Stimulated activated CD4-positive, alpha-beta T cell treated with anti-CD3 and anti-CD28 coated beads, Interleukin-4, amount 100 ng/mL, for 4 hours (primary cell): ENCODE measurements around the gene HOXA10.

ENCODE experiments used
- DNase-seq, 2 experiments: peaks; one replicate each; pipeline ENCODE4 v3.0.0-alpha.2; 2020

The HOXA10 gene

DNA sequence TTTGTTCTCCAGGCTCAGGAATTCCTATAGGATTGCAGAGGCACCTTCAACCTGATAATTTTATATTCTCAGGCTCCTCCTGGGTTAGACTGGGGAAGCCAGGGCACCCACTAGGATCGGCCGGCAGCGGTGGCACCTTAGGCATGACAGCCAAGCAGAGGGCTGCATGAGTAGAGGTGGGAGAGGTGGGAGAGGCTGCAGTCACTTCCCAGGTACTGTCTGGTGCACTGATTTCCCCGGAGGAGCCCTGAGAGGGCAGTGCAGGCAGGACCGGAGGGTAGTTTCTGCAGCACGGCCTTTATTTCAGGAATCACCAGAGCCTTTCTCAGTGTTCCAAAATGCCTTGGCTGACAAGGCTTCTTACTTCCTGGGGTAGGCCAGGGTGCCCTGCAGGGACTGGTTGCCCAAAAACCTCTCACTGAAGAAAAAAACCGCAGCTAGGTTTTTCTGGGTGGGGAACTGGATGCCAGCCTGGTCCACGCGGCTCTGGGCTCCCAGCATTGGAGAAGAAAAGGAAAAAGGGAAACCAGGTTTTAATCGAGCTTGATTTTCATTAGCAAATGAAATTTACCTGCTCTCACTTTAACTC lies 29.3 kb upstream of the HOXA10 start:
- DNase-seq = no peak

DNA sequence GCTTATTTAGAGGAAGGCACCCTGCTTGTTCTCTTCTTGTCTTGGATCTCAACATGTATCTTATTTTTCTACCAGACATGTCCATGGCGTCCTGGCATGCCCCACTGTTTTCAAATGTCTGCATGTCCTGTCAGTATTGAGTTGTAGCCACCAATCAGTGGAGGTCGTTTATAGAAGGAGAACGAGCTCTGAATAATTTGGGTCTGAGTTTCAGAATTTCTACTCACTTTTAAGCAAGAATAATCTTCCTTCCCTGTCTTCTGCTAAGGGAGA lies 28.7 kb upstream of the HOXA10 start:
- DNase-seq = no peak

DNA sequence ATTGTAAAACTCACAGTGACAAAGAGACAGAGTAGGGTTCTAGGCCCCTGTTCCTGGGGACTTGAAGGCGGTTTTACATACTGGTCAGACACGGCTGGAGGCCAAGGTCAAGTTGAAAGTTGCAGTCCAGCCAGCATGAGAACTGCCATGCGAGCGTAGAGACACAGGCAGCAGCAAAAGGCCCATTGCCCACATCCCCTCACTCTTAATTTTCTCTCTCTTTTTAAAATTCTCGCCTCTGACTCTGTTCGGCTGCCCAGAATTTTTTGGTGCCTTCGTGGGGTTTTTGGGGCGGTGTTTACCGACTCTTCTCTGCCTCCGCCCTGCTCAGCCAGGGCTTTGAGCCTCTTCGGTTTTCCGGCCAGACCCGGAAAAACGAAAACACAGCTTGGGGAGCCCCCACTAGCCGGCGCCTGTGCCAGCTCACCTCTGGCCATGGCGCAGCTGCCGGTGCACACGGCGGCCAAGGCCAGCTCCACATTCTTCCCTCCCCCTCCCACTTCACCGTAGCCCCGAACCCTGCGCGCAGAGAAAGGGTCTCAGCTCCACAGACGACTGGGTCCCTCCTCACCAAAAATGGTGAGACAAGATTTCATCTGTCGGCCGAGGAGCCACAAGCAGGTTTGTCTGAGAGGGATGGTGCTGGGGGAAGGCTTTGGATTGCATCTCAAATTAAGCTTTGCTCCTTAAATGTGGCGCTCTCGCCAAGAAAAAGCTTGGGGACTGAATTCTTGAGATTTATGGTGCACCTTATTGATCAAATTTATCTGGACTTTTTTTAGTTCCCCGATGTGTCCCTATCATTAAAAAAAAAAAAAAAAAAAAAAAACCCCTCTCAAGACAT lies 28.1 kb upstream of the HOXA10 start:
- DNase-seq = no peak

DNA sequence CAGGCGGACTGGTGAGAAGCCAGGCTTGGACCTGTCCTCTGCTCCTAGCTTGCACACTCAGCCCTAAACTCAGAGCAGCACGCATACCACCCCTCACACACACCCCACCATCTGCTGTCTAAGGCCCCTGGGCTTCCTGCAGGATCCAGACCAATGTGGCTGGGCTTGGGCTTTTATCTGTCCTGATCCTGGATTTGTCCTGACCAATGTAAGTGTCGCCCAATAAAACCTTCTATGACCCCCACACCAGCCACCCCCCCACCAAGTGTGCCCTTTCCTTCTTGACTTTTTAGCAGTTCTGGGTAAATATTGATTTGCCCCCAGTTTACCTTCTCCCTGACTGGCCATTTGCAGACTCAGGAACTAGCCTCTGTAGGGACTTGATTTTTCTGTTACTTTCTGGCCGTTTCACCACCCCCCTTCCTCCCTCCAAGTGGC lies 27.5 kb upstream of the HOXA10 start:
- DNase-seq = no peak

DNA sequence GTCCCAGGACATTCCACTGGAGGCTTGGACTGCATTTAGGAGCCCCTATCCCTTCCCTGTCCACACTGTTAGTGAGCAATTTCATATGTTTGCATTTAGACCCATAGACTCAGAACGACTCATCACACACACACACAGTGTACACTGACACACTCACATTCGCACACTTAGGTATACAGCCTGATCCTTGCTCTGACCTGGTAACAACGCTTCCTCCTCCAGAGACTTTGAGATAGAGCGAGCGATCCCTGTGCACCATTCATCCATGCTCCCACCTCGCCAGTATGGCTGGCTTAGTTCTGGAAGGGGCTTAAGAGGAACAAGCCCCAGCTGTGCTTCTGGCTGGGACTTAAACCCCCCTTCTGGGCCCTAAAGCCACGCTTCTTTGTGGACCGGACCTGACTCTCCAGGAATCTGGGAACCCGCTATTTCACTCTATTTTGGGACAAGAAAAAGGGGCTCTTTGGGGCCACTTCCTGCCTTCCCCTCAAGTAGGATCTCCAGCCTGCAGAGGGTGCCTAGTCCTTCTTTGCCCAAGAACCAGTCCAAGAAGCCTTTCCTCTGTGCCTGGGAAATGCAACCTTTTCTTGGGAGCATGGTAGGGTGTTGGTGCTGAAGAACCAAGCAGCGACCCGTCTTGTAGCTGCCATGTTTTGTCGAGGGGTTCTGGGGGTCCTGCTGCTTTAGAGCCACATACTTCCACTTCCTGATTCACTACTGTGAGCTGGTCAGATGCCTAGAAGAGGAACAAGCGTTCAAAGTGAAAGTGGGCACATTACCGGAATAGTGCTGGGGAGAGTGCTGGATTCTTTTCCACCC lies 26.9 kb upstream of the HOXA10 start:
- no peak for DNase-seq

DNA sequence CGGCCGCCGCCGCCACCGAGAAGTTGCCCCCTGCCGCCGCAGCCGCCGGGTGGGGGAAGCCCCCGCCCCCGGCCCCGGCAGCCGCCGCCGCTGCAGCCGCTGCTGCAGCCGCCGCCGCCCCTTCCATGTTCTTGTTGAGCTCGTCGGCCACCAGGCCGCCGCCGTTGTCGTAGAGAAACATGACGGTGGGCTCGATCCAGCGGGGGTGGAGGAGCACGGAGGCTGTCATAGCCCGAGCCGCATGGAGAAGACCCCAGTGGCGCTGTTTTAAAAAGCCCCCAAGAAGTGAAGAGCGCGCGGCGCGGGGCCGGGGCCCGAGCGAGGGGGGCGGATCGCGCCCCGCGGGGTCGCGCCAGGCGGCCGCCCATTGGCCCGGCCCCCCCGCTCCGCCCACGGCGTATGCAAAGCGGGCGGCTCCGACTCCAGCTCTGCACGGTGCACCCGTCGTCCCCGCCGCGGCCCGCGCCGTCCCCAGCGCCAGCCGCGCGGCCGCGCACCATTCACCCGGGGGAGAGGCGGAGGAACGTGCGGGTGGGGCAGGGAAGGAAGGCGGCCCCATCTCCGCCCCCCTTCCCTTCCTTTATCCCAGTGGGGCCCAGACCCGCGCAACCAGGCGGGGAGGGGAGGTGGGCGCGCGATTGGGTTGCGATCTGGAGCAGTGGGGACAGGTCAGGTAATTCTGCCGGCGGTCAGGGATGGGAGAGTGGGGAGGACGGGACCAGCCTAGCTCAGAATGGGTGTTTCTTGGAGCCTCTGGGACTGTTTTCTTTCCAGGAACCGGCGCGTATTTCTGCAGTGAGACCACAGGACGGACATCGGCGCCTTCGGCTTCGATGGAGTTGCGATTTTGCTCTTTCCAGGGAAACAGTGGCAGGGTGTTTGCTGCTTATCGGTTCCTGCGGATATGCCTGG lies 26.0 kb upstream of the HOXA10 start, which contains the start of gene HOXA13:
TSS of gene HOXA13 (minus strand) at position 243 of the 912 bp plus-strand sequence. CDS start at position 229, 14 bp downstream.
- DNase-seq = no peak

DNA sequence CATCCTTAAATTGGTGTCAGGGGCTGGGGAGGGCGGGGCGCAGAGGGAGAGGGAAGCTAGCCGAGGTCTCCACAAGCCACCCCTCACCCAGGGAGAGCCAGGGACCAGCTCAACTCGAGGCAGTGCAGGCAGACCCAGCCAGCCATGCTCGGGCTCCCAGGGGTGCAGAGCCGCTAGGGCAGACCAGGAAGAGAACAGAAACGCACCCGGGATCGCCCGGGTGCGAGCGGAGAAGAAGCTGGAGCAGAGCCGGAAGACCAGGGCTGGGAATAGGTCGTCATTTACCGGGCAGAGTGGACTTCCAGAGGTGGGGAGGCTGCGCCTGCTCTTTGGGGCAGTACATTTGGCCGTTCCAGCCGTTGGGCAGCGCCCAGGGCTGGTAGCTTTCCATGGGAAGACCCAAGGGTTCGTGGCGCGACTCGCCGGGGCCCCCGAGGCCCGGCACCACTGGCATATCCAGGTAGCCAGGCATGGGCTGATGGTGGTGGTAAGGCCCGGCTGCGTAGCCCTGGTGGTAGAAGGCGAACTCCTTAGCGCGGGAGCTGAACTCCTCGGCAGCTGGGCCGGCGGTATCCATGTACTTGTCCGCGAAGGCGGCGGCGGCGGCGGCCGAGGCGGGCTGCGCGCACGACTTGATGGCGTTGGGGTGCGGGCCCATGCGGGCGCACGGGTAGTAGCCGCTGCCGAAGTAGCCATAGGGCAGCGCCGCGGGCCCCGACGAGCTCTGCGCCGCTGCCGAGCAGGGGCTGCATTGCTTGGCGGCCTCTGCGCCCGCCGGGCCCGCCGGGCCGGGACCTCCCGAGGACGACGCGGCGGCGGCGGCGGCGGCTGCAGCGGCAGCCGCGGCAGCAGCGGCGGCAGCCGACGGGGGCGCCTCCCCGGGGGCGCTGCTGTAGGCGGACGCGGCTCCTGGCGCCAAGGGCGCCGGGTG lies 25.0 kb upstream of the HOXA10 start:
- DNase-seq = no peak

DNA sequence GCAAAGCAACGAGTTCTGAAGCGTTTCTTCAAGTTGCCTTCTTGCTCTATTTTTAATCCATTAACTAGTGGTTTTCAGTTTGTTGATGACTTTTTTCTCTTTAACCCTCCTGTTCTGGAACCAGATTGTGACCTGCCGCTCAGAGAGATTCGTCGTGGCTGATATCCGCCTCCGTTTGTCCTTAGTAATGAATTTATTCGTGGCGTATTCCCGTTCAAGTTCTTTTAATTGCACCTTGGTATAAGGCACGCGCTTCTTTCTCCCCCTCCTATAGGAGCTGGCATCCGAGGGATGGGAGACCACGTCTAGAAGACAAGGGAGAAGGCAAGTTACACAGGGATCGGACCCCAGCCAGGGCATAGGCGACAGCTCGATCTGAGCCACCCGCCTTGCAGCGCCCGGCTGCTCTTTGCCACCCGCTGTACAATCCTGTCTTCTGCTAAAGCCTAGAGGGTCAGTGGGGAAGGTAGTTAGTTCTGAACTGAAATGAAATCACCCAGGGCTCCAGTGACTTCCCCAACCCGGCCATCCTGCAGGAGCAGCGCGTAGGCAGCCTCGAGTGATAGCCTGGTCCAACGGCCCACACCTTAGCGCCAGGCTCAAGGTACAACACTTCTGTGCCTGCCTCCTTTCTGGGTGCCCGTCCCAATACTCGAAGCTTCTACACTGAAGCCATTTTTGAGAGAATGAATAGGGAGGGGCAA lies 24.2 kb upstream of the HOXA10 start:
- DNase-seq = no peak

DNA sequence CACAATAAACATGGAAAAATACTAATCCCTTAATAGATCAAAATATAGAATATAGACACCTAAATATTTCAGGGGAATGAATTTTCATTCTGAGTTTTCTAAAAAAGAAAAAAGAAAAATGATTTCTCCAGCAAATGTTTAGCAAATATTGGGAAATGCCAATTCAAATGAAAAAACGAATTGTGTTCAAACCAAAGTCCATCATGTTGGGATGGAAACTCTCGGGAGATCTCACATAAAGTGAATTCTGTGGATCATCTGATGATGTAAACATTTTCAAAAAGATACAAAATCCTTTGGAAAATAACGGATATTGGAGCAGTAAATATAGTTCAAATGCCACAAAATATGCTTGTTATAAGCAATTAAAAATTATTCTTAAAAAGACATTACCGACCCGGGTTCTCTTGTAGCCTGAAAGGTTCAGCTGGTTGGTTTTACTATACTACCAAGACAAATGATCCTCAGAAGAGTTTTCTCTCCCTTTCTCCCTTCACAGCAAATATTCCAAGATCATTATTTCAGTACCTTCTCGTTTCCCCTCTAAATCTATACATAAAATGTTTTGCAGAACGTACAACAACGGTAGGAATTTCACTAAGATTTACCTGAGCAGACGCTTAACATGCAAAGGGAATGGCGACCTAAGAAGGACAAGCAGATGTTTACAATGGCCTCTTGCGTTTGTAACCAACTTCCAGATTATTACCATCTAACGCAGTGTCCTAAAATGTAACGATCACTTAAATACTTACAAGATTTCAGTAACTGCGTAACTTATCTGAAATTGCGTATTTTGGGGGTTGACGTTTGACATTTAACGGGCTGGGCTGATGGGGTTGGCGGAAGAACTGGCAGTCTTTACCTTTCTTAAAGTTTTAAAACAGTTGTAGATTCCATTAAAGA lies 23.3 kb upstream of the HOXA10 start:
- no peak for DNase-seq

DNA sequence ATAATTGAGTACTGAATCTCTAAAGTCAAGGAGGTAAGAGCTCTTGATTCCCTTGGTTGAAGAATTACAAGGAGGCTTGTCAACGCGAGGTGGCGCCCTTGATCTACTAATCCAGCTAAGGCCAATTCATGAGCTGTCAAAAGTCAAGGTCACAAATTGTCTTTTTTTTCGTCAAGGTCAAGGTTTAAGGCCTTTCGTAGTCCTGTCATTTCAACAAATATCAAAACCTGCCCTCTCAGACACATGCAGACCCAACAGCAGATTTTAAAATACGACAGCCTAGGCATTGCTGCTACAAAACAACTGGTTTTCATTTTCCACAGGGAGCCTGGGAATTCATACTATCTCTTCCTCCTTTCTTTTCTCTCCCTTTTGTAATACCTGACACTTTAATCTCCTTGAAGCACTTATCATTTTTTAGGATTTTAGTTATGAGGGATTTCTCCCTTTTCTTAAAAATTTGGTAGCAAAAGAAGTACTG lies 22.2 kb upstream of the HOXA10 start:
- DNase-seq = peak; percentile 74 to 85

DNA sequence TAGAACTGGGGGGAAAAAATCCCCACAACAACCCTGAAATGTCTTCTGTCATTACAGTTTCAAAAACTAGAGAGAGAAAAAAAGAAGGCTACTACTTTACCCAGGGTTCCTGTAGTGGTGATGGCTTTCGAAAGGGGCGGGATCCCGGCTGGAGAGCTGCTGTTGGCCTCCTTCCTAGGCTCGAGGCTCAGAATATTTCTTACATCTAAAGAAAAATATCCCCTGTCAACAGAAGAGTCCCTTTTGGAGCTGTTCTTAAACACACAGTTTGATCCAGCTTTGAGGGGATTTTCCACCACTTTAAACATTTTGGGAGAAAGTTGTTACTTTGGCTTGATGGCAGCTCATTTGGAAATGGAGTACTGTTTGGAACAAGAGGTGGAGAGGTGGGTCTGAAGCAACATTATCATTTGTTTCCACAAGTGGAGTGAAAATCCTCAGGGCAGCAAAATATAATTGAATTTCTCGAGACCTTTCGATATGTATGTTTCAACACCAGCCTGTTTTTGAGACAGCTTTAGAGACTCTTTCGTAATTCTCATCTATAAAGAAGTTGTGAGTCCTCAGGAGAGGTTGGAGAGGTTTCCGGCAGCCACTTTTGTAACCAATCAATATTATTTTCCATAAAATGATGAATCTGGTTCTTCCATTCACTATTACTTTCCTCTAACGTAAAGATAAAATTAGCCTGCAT lies 20.7 kb upstream of the HOXA10 start:
- DNase-seq = no peak

DNA sequence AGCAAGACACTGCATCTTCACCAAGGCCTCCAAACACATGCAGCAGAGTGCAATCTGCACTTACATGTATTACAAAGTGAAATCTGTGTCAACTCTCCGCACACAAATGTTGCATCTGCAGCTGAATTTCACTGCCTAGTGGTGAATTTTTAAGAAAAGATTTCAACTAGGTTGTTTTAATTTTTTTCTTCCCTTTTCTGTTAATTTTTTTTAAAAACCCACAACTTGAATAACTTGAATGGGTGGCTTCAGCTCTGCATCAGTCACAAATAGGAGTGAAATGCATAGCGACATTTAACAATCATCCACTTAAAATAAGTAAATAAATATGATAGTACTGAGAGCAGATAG lies 19.9 kb upstream of the HOXA10 start:
- no peak for DNase-seq

DNA sequence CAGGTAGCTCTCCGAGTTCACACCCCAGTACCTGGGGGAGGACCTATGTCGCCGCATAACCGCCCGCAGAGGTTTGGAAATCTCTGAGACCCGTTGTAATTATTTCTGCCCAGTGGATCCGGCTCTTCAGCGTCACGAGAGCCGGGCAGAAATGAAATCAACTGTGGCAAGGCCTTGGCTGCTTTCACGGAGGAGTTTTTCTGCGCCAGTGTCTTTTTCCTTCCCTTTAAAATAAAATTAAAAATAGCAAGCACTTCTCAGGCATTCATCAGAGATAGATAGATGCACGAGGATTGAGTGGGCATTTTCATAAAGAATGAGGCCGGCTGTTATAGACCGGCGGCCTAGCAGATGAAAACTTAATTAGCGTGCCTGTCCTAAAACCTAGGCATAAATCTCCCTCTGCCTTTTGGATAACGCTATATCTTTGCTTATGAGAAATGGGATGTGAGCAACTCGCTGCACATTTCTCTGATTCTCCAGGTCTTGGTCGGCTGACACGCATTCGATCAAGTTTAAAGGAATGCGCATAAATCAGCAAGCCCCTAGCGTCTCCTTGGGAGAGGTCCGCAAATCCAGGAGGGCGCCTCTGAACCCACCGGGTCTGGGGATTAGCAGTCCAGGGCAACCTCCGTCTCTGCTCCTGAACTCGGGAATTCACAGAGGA lies 19.3 kb upstream of the HOXA10 start:
- no peak for DNase-seq

DNA sequence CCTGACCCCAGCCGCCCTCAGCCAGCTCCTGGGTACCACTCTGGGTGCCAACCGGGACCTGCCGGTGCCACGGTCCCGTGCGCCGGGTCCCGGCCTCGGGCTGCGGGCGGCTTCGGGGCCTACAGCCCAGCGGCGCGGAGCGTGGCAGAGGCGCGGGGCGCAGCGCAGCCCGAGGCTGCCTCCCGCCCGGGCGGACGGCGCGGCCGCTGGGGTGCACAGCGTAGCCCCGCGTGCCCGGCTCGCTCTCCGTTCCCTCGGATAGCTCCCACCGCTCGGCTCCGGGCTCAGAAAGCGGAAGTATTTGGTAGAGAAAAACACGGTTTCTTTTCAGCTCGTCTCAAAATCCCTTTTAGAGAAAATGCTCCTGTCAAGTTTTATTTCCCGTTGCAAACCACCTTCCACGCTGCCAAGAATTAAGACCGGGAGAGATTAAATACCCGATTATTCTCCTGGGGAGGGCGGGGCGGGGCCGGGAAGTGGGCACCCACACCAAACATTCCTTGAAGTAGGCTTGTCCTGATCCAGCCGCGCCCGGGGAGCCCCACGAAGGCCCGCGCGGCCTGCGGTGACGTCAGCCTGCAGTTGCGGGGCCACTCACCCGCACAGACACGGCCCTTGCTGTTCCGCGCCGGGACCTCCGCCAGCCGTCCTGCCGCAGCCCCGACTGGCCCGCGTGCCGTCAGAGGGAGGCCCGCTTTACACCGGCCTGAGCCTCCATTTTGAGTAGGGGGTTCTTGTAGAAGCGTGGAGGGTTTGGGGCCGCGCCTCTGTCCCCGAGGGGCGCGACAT lies 18.6 kb upstream of the HOXA10 start:
- no peak for DNase-seq

DNA sequence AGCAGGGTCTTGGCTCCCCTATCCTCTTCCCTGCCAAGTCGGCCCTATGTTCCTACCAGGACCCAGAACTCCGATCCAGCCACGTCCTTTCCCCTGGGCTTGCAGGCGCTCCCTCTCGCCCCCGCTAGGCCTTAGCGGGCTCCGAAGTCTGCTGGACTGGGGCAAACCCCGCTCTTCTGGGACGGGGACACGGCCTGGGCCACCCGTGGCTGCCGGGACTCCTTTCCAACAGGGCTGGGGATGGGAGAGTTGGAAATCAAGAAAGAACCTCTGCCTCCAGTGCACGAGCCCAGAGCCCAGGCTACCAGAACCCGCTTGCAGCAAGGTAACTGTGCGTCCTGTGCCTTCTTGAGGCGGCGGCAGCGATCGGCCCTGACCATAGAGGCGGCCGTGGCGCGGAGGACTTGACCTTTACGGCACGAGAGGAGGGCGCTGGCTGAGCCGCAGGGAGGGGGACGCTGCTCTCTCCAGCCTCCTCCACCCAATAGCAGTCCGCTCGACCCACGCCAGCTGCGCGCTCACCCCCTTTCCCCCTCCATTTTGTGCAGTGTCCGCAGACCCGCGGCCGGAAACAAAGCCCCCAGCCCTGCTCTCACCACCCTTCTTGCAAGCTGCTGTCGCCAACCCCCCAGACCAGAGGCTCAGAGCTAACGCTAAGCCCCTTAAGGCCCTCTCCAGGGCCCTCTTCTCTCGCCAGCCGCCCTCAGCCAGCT lies 17.9 kb upstream of the HOXA10 start:
- DNase-seq = no peak

DNA sequence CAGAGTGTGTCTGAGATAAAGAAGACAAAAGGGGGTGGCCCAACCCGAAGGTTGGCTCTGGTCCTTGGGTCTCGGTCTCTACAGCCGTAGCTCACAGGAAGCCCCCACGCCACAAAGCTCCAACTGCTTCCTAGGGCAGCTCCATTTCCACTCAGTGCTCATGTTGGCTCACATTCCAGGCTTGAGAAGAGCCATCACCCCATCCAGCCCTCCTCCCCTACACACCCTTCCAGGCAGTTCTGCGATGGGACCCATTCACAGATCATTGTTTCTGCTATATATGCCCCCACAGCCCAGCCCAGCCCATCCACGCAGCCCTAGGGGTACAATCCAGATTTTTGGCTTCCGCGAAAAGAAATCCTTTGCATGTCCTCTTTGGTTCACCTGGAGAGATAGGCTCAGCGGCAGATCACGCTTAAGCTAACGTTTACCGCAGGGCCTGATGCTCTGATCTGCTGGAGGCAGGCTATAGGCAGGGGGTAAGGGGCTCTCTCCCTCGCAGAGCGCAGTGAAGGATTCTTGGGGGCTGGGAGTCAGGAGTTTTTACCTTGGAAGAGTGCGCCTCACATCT lies 17.1 kb upstream of the HOXA10 start:
- DNase-seq = no peak
